Head of caudate nucleus (tissue), 42 donors: ENCODE results near the gene ZNF524.

Experiments
- DNase-seq, 42 donors: peaks; one replicate each; pipeline versions ENCODE4 v3.0.0 to v3.0.0-alpha.2; 2020 to 2021; ENCODE audit warnings: mixed read lengths in 7 of 42
- intact Hi-C: fragments of 100-400 bp; cut with DNase I; formaldehyde crosslinking; loops from one replicate; pipeline ENCODE4 v1.15.0; 2022

Gene ZNF524

DNA sequence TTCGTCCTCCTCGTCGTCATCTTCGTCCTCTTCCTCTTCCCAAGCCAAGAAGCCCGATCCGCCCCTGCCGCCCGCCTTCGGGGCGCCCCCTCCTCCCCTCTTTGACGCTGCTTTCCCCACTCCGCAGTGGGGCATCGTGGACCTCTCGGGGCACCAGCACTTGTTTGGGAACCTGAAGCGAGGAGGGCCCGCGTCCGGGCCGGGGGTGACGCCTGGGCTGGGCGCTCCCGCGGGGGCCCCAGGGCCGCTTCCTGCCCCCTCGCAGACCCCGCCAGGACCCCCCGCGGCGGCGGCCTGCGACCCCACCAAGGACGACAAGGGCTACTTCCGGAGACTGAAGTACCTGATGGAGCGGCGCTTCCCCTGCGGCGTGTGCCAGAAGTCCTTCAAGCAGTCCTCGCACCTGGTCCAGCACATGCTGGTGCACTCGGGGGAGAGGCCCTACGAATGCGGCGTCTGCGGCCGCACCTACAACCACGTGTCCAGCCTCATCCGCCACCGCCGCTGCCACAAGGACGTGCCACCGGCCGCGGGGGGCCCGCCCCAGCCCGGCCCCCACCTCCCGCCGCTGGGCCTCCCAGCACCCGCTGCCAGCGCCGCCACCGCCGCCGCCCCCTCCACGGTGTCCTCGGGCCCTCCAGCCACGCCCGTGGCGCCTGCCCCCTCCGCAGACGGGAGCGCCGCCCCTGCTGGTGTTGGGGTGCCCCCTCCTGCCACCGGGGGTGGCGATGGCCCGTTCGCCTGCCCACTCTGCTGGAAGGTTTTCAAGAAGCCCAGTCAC, 14.0 kb downstream of the ZNF524 start:
- no peak for DNase-seq
- intact Hi-C loops = no loop called here

DNA sequence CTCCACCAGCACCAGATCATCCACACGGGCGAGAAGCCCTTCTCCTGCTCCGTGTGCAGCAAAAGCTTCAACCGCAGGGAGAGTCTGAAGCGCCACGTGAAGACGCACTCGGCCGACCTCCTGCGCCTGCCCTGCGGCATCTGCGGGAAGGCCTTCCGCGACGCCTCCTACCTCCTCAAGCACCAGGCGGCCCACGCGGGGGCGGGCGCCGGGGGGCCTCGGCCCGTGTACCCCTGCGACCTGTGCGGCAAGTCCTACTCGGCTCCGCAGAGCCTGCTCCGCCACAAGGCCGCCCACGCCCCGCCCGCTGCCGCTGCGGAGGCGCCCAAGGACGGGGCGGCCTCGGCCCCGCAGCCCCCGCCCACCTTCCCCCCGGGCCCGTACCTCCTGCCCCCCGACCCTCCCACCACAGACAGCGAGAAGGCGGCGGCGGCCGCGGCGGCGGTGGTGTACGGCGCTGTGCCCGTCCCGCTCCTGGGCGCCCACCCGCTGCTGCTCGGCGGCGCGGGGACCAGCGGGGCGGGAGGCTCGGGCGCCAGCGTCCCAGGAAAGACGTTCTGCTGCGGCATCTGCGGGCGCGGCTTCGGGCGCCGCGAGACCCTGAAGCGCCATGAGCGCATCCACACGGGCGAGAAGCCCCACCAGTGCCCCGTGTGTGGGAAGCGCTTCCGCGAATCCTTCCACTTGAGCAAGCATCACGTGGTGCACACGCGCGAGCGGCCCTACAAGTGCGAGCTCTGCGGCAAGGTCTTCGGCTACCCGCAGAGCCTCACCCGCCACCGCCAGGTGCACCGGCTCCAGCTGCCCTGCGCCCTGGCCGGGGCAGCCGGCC, 14.8 kb downstream of the ZNF524 start:
- DNase-seq = no peak
- intact Hi-C loops = no loop called here

DNA sequence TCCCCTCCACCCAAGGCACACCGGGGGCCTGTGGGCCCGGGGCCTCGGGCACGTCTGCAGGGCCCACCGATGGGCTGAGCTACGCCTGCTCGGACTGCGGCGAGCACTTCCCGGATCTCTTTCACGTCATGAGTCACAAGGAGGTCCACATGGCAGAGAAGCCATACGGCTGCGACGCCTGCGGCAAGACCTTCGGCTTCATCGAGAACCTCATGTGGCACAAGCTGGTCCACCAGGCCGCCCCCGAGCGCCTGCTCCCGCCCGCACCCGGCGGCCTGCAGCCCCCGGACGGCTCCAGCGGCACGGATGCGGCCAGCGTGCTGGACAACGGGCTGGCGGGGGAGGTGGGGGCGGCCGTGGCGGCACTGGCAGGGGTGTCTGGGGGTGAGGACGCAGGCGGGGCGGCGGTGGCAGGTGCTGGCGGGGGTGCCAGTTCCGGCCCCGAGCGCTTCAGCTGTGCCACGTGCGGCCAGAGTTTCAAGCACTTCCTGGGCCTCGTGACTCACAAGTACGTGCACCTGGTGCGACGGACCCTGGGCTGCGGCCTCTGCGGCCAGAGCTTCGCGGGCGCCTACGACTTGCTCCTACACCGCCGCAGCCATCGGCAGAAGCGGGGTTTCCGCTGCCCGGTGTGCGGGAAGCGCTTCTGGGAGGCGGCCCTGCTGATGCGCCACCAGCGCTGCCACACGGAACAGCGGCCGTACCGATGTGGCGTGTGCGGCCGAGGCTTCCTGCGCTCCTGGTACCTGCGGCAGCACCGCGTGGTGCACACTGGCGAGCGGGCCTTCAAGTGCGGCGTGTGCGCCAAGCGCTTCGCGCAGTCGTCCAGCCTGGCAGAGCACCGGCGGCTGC, 15.7 kb downstream of the ZNF524 start:
- intact Hi-C loops = no loop called here
- DNase-seq = no peak

DNA sequence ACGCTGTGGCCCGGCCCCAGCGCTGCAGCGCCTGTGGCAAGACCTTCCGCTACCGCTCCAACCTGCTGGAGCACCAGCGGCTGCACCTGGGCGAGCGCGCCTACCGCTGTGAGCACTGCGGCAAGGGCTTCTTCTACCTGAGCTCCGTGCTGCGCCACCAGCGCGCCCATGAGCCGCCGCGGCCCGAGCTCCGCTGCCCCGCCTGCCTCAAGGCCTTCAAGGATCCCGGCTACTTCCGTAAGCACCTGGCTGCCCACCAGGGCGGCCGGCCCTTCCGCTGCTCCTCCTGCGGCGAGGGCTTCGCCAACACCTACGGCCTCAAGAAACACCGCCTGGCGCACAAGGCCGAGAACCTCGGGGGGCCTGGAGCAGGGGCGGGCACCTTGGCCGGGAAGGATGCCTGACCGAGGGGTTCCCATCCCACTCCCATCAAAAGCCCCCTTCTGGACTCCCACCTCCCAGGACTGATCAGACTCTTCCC, 16.3 kb downstream of the ZNF524 start:
- intact Hi-C loops = no loop called here
- no peak for DNase-seq

DNA sequence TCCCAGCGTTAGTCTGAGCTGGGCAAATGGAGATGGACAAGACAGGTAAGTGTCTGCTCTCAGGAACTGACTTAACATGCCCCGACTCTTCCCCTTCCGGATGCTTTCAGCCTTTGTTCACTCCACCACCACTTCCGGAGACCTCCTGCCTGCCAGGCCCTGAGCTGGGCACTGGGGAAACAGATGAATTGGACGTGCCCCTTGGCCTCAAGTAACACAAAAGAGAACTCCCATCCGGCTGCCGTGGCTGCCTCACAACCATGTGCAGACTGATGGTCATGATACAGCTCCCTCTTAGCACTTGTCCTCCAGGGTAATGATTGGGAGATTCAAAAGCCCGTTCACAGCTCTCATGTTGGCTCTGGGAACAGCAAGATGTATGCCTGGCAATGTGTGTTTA, 17.3 kb downstream of the ZNF524 start:
- no peak for DNase-seq
- intact Hi-C loops = no loop called here

DNA sequence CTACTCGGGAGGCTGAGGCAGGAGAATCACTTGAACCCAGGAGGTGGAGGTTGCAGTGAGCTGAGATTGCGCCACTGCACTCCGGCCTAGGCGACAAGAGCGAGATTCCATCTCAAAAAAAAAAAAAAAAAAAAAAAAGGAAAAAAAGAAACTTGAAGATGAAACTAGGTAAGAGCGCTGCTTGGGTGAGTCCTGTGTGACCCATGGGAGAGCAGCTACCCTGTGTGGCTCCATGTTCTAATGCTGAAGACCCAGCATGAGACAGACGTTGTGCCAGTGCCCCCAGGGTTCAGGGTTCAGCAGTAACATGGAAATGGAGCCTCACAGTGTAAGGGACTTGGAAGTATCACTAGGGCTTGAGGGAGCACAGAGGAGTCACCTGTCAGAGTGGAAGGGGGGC, 18.3 kb downstream of the ZNF524 start:
- intact Hi-C loops = no loop called here

DNA sequence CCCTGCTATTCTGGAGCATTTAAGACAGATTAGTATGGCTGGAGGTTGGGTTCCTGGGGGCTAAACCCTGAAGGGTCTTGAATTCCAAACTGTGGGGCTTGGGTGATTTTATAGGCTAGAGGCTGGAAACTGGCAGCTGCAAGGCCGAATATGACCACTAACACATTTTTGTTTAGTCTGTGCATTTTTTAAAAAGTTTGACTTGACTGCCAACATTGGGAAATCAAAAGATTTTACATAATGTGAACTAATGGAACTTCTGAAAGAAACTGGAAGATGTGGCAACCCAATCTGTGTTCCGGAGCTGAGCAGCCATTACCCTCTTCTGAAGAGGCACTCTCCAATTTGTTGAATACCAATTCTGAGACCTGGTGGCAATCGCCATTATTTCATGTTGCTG, 19.2 kb downstream of the ZNF524 start:
- intact Hi-C loops = no loop called here
- DNase-seq = no peak

More for the DNA sequence above, 18.3 kb downstream of the ZNF524 start:
- DNase-seq = no peak

DNA sequence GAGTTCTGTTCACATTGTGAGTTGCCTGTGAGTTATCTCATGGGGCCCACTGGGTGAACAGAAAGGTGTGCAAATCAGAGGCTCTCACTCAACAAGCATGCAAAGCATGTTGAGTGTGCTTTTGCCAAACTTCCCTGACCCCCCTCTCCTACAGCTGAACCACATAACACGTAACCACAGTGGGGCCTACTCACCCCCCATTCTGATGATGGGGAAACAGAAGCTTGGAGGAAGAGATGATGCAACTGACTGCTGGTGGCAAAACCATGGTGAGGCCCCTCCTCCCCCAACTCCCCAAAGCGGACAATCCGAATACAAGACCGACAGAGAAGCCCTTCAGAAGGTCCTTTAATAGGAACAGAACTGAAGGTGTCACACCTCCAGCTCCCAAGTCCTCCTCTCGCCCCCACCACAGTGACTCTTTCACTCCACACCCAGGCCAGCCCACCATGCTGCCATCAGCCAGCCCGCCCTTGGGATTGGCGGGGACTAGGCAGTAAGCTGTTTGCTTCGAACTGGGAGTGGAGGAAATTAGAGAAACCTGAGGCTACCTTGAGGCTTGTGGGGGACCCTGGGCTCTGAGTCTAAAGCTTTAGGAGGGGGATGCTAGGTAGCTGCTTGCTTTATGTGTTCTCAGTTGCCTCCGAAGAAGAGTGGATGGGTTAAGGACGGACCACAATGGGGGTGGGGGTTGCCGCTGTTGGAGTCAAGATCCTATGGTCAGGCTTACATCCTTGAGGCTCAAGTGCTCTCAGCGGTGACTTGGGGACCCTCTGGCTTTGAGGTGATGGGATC, 20.5 kb downstream of the ZNF524 start:
- peak in 1 of 42 donors; percentile 44 for DNase-seq
- intact Hi-C loops = no loop called here

DNA sequence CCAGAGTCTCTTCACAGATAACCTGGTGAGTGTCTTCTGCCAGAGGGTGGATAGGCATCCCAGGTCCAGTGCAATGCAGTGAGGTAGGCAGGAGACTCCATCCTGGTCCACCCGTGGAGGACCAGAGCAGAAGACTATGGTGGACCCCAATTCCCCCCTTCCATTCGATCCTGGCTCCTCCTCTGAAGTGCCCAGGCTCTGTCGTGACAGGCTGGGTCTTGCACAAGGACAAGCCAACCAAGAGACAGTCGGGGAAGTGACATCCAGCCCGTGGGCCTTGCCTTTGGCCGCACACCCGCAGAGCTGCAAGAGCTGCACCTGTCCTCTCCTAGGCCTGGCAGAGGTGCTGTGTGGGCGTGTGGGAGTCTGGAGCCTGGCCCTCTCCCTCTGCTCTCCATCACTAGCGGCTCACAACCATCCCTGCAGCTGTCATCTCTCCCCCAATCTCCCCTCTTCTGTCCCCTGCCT, 21.2 kb downstream of the ZNF524 start:
- no peak for DNase-seq
- intact Hi-C loops = no loop called here

DNA sequence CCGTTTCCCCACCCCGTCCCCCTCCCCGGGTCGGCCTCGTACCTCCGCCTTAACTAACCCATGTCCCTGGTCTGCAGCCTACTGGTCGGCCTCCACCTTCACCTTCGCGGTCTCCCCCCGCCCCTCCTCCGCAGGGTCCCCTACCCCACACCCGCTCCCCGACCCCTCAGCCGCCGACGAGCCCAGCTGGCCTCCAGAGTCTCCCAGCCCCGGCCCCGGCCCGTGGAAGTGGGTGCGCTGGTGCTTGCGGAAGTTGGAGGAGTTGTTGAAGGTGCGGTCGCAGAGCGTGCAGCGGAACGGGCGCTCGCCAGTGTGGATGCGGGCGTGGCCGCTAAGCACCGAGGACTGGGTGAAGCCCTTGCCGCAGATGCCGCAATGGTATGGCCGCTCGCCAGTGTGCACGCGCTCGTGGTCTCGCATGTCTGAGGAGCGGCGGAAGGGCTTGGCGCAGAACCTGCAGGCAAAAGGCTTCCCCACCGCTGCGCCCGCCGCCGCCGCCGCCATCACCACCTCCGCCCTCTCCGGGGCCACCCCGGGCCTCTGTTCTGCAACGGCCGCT, 21.7 kb downstream of the ZNF524 start:
- no peak for DNase-seq
- intact Hi-C loops = no loop called here

DNA sequence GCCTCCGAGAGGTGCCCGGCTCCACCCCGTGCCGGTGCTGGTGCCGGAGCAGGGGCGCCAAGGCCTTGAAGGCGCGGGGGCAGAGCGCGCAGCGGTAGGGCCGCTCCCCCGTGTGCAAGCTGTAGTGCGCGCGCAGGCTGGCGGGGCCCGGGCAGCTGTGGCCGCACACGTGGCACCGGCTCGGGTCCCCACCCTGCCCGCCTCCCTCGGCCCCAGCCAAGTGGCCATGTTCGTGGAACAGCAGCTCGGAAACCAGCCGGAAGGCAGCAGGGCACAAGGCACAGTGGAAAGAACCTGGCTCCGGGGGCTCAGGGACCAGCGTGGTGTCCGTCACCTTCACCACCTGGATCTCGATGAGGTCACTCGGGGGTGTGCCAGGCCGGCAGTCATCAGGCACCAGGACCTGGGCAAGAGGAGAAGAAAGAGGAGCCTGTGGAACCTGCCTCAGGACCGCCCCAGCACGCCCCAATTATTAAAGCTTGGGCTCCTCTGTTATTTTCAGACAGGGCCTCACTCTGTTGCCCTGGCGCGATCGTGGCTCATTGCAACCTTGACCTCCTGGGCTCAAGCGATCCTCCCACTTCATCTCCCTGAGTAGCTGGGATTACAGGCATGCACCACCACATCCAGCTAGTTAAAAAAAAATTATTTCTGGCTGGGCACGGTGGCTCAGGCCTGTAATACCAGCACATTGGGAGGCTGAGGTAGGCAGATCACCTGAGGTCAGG, 22.3 kb downstream of the ZNF524 start:
- intact Hi-C loops = no loop called here
- DNase-seq = no peak

DNA sequence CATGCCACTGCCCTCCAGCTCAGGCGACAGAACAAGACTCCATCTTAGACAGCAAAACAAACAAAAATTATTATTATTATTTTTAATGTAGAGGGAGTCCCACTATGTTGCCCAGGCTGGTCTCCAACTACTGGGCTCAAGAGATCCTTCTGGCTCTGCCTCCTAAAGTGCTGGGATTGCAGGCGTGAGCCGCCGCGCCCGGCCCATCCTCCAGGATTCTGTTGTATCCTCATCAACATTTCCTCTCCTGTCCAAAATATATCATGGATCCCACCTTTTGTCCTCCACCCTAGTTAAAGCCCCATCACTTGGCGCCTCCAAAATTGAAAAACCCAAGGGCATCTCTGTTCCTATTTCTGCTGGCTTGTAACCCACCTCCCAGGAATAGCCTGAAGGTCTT, 23.0 kb downstream of the ZNF524 start:
- no peak for DNase-seq
- intact Hi-C loops = no loop called here

DNA sequence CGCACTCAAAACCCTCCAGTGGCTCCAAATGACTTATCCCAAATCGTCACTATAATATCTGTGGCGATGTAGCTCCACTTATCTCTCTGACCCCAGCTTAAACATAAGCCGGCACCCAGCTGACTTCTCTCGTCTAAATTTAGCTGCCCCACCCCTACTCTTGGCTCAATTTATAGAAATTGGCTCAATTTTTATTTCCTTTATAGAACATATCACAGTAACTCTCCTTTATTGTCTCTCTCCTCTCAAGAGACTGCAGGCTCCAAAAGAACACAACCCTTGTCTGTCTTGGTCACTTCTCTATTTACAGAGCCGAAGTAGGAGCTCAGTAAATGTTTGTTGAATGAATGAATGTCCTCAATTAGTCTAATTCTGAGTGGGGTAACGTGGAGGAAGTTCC, 23.5 kb downstream of the ZNF524 start:
- intact Hi-C loops = no loop called here
- no peak for DNase-seq

DNA sequence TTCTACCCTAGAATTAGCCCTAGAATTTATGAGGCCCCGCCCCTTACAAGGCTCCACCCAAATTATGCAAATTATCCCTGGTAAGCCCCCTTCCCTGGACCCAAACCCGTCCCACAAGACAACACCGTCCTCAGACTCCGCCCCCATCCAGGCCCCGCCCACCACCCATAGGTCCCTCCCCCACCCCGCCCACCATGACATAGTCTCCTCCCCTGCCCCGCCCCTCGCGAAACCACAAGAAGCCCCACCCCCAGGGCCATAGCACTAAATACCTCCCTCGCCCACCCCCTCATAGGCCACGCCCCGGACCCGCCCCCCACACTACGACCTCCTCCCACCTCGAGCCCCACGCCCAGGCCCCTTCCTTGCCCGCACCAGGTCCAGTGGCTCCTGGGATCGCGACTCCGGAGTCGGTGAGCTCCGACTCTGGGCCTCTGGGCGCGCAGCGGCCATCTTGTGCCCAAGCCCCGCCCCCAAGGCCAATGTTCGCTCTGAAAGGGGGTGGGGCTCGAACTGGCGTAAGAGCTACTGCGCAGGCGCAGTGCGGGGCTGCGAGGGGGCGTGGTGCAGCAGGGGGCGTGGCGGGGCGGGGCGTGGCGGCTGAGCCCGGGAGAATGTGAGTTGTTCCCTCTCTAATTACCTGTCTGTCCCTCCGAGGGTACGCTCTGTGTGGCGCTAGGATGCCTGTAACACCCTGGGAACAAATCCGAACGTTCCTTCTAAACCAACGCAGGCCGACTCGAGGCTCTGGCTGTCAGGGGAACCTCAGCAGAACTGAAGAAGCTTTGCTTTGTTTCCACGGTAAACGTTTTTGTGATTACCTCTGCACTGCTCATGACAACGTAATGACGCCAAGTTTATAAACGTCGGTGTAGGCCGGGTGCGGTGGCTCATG, 24.3 kb downstream of the ZNF524 start, which contains the start of gene ZNF784:
Gene ZNF784, minus strand, starts transcription at position 458 of the 895 bp plus-strand sequence. Its CDS starts 5 bp downstream, at position 453.
- DNase-seq = peak; percentile 77 to 96 (median 92)
- intact Hi-C loops = no loop called here

DNA sequence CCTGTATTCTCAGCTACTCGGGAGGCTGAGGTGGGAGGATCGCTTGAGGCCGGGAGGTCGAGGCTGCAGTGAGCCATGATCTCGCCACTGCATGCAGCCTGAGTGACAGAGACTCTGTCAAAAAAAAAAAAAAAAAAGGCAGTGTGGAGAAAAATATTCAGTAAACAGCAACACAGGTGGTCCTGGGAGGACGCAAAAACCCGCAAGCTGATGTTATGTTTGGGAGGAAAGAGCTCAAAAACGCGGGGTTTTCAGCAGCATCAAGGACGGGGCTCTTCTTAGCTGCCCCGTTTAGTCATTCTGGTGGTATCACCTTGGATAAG, 24.9 kb downstream of the ZNF524 start:
- intact Hi-C loops = no loop called here
- no peak for DNase-seq

DNA sequence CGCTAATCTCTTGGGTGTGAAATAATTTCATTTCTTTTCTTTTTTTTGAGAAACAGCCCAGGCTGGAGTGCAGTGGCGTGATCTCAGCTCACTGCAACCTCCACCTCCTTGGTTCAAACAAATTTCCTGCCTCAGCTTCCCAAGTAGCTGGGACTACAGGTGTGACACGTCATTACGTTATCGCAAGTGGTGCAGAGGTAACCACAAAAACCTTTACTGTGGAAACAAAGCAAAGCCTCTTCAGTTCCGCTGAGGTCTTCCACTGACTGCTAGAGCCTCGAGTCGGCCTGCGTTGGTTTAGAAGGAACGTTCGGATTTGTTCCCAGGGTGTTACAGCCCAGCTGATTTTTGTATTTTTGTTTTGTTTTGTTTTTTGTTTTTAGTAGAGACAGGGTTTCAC, 26.3 kb downstream of the ZNF524 start:
- intact Hi-C loops = no loop called here
- no peak for DNase-seq

DNA sequence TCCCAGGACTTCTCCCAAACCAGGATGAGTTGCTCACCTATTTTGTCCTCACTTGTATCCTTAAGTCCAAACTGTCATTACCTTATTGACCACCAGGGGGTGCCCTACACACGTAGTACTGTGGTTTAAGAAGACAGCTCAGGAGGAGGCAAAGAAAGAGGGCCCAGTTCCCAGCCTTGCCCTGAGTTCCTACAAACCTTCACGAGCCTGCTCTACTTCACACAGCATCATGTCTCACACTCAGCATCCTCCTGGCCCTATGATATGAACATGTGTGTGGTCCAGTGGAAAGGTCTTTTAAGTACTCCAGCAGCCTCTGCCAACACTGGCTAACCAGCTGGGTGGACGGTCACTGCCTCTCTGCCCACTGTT, 32.4 kb downstream of the ZNF524 start:
- intact Hi-C loops = no loop called here
- DNase-seq = peak in 41 of 42 donors; percentile 49 to 98 (median 86)
